ENCODE data around the gene TKFC. TPM values are rescaled to one million over a fixed set of nuclear protein-coding genes. Genes with fewer than 3 reads are reported as not detected.
A peak's percentile ranks its signal among the peaks of the same experiment; 100 is the strongest.

The TKFC gene
- total and polyA plus RNA-seq, 5 experiments from 2014 or later: 18.3 to 36.1 (median 25.3) TPM

GRCh38 chr11:61361741-61362541, 28.9 kb downstream of the TKFC start, which contains the start of the genes CYB561A3 and TMEM138:
CYB561A3 (minus strand) TSS chr11:61361882; CDS start chr11:61356713, 5,169 bp downstream.
TMEM138 (plus strand) TSS chr11:61362374; CDS start chr11:61364391, 2,017 bp downstream.
- Mint-ChIP-seq H3K27me3 (no peaks in the 10 kb centered on the region), H3K4me1 (peaks cover 7 to 59% (median 36%) of the 10 kb centered on the region in 4 donors), H3K27ac (peak within 1 kb of the TSS; percentile 95 to 99 (median 98)), H3K36me3 (peaks cover 0 to 32% (median 3%) of the 10 kb centered on the region in 3 donors), H3K9me3 (no peaks in the 10 kb centered on the region), H3K4me3 (peak within 1 kb of the TSS; percentile 95 to 99 (median 97))
- peak; percentile 86 to 92 for ATAC-seq
- DNase-seq: peak; percentile 77 to 91 (median 82)
- POLR2A ChIA-PET: interaction anchor here (0.6 to 3.9 kb wide), 14 partner anchors 10 to 447 kb away, joined by 3 to 46 read pairs (median 6); partner anchors contain the start of genes CPSF7, DDB1, SDHAF2 and TKFC

- H3K27ac Mint-ChIP-seq: peak overlapping the region; percentile 95 to 99 (median 98)
- peaks cover 0 to 37% (median 5%) of the 10 kb centered on the region in 3 donors for H3K36me3 Mint-ChIP-seq
- H3K9me3 Mint-ChIP-seq: no peaks in the 10 kb centered on the region
- DNase-seq: peak in 8 of 10 donors; percentile 19 to 78 (median 58)
- ATAC-seq: peak; percentile 37 to 68
- peaks cover 7 to 54% (median 35%) of the 10 kb centered on the region in 4 donors for H3K4me1 Mint-ChIP-seq
- H3K4me3 Mint-ChIP-seq: peak overlapping the region; percentile 95 to 99 (median 97)
- POLR2A ChIA-PET: interaction anchor here (0.7 to 3.9 kb wide), 13 partner anchors 9 to 448 kb away, joined by 3 to 46 read pairs (median 4); partner anchors contain the start of genes CPSF7, DDB1, SDHAF2 and TKFC
- no peaks in the 10 kb centered on the region for H3K27me3 Mint-ChIP-seq
These were observed 29.5 kb downstream of the TKFC start for GRCh38 chr11:61362542-61362875.

- DNase-seq: no peak
- H3K27ac Mint-ChIP-seq: peak overlapping the region in 8 of 10 donors; percentile 63 to 99 (median 98)
- H3K9me3 Mint-ChIP-seq: no peaks in the 10 kb centered on the region
- ATAC-seq: no peak
- peak overlapping the region in 9 of 10 donors; percentile 95 to 99 (median 97) for H3K4me3 Mint-ChIP-seq
- H3K27me3 Mint-ChIP-seq: no peaks in the 10 kb centered on the region
- peaks cover 0 to 51% (median 5%) of the 10 kb centered on the region in 3 donors for H3K36me3 Mint-ChIP-seq
- POLR2A ChIA-PET: interaction anchor here (0.7 to 3.9 kb wide), 6 partner anchors 27 to 1227 kb away, joined by 3 to 46 read pairs (median 38); partner anchors contain the start of genes CPSF7, DDB1, SDHAF2 and TKFC
- peaks cover 7 to 42% (median 32%) of the 10 kb centered on the region in 4 donors for H3K4me1 Mint-ChIP-seq
These were observed 31.1 kb downstream of the TKFC start for GRCh38 chr11:61364012-61364675.

- no peak overlapping the region for H3K27ac Mint-ChIP-seq
These were observed 34.4 kb downstream of the TKFC start for GRCh38 chr11:61367406-61367805.

GRCh38 chr11:61368646-61369045, 35.6 kb downstream of the TKFC start:
- H3K4me3 Mint-ChIP-seq: no peak overlapping the region
- no peaks in the 10 kb centered on the region for H3K27me3 Mint-ChIP-seq
- H3K9me3 Mint-ChIP-seq: no peaks in the 10 kb centered on the region
- POLR2A ChIA-PET: no interaction called here
- peaks cover 4 to 11% (median 6%) of the 10 kb centered on the region in 4 donors for H3K4me1 Mint-ChIP-seq
- H3K27ac Mint-ChIP-seq: peak overlapping the region in 2 of 10 donors; percentile 48 to 60
- ATAC-seq (no peak), DNase-seq (no peak)
- H3K36me3 Mint-ChIP-seq: peaks cover 0 to 70% (median 11%) of the 10 kb centered on the region in 3 donors

More at GRCh38 chr11:61367406-61367805, 34.4 kb downstream of the TKFC start:
- Mint-ChIP-seq H3K9me3 (no peaks in the 10 kb centered on the region), H3K4me3 (no peak overlapping the region), H3K4me1 (peaks cover 9 to 23% (median 18%) of the 10 kb centered on the region in 4 donors), H3K36me3 (peaks cover 0 to 67% (median 11%) of the 10 kb centered on the region in 3 donors), H3K27me3 (no peaks in the 10 kb centered on the region)
- ATAC-seq (no peak), DNase-seq (no peak)
- POLR2A ChIA-PET: no interaction called here

- Mint-ChIP-seq H3K4me3 (no peak overlapping the region), H3K4me1 (peaks cover 0 to 9% (median 5%) of the 10 kb centered on the region in 4 donors), H3K27ac (peak overlapping the region in 4 of 10 donors; percentile 31 to 61 (median 44)), H3K36me3 (peaks cover 0 to 63% (median 12%) of the 10 kb centered on the region in 3 donors), H3K27me3 (no peaks in the 10 kb centered on the region), H3K9me3 (no peaks in the 10 kb centered on the region)
- POLR2A ChIA-PET: interaction anchor here (3.7 kb wide), 1 partner anchor 8 kb away, joined by 12 read pairs; the partner anchor contains the start of genes CYB561A3 and TMEM138
- DNase-seq (no peak), ATAC-seq (no peak)
These were observed 36.6 kb downstream of the TKFC start for GRCh38 chr11:61369372-61370348.

- Mint-ChIP-seq H3K27ac (peak overlapping the region in 5 of 10 donors; percentile 6 to 77 (median 39)), H3K27me3 (no peaks in the 10 kb centered on the region), H3K36me3 (peaks cover 0 to 62% (median 15%) of the 10 kb centered on the region in 3 donors), H3K4me3 (no peak overlapping the region), H3K9me3 (no peaks in the 10 kb centered on the region), H3K4me1 (peaks cover 0 to 9% (median 5%) of the 10 kb centered on the region in 4 donors)
- POLR2A ChIA-PET: interaction anchor here (3.7 kb wide), 1 partner anchor 8 kb away, joined by 12 read pairs; the partner anchor contains the start of genes CYB561A3 and TMEM138
- ATAC-seq: peak in 1 of 2 donors; percentile 35
- no peak for DNase-seq
These were observed 37.4 kb downstream of the TKFC start for GRCh38 chr11:61370349-61371005.

- no peak overlapping the region for H3K4me3 Mint-ChIP-seq
- POLR2A ChIA-PET: interaction anchor here (3.7 kb wide), 1 partner anchor 11 kb away, joined by 12 read pairs; the partner anchor contains the start of genes CYB561A3 and TMEM138
- H3K9me3 Mint-ChIP-seq: no peaks in the 10 kb centered on the region
- H3K27ac Mint-ChIP-seq: peak overlapping the region in 3 of 10 donors; percentile 23 to 38 (median 37)
- ATAC-seq: no peak
- DNase-seq: no peak
- H3K4me1 Mint-ChIP-seq: peaks cover 0 to 9% (median 5%) of the 10 kb centered on the region in 4 donors
- H3K27me3 Mint-ChIP-seq: no peaks in the 10 kb centered on the region
- peaks cover 0 to 52% (median 13%) of the 10 kb centered on the region in 3 donors for H3K36me3 Mint-ChIP-seq
These were observed 39.8 kb downstream of the TKFC start for GRCh38 chr11:61372659-61373420.

GRCh38 chr11:61375761-61376108, 42.7 kb downstream of the TKFC start:
- Mint-ChIP-seq H3K4me3 (no peak overlapping the region), H3K27me3 (no peaks in the 10 kb centered on the region), H3K36me3 (peaks cover 0 to 26% (median 8%) of the 10 kb centered on the region in 3 donors), H3K27ac (no peak overlapping the region), H3K9me3 (no peaks in the 10 kb centered on the region), H3K4me1 (no peaks in the 10 kb centered on the region)
- ATAC-seq (no peak), DNase-seq (no peak)
- POLR2A ChIA-PET: interaction anchor here (0.7 kb wide), 1 partner anchor 59 kb away, joined by 5 read pairs; no protein-coding TSS in a partner anchor

- H3K27ac Mint-ChIP-seq: peak overlapping the region in 2 of 10 donors; percentile 0 to 24
- no peaks in the 10 kb centered on the region for H3K9me3 Mint-ChIP-seq
- DNase-seq (no peak), ATAC-seq (no peak)
- POLR2A ChIA-PET: no interaction called here
- no peak overlapping the region for H3K4me3 Mint-ChIP-seq
- no peaks in the 10 kb centered on the region for H3K4me1 Mint-ChIP-seq
- H3K27me3 Mint-ChIP-seq: no peaks in the 10 kb centered on the region
- peaks cover 0 to 20% (median 8%) of the 10 kb centered on the region in 3 donors for H3K36me3 Mint-ChIP-seq
These were observed 44.6 kb downstream of the TKFC start for GRCh38 chr11:61377461-61378160.
